ENCODE data around the gene ATP6V0E2. TPM values are rescaled to one million over a fixed set of nuclear protein-coding genes. Genes with fewer than 3 reads are reported as not detected.

The ATP6V0E2 gene
- total RNA-seq, 1 donor from 2014 or later, result 17.9 TPM

DNA sequence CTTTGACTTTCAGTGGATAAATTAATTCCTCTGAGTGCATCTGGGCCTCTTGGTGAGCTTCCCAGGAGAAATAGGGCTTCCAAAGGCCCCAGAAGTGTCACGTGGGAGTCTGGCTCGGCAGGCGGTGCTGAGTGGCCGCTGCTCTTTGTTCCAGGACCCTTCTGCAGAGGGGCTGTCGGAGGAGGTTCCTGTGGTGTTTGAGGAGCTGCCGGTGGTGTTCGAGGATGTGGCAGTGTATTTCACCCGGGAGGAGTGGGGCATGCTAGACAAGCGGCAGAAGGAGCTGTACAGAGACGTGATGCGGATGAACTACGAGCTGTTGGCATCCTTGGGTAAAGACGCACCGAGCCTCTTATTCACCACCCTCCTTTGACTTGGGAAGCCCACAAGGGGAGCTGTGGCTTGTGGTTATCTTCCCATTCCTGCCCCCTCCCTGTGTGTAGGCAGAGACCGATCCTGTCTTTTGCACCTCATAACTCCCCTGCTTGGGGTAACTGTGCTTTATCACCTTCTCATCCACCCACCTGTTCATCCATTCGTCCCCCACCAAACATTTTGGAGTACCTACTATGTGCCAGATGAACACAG is 23.7 kb upstream of the ATP6V0E2 start:
- DNase-seq (no peak), ATAC-seq (no peak)
- H3K9me3 ChIP-seq, result no peaks in the 10 kb centered on the region
- TF ChIP-seq, protein P1, sequence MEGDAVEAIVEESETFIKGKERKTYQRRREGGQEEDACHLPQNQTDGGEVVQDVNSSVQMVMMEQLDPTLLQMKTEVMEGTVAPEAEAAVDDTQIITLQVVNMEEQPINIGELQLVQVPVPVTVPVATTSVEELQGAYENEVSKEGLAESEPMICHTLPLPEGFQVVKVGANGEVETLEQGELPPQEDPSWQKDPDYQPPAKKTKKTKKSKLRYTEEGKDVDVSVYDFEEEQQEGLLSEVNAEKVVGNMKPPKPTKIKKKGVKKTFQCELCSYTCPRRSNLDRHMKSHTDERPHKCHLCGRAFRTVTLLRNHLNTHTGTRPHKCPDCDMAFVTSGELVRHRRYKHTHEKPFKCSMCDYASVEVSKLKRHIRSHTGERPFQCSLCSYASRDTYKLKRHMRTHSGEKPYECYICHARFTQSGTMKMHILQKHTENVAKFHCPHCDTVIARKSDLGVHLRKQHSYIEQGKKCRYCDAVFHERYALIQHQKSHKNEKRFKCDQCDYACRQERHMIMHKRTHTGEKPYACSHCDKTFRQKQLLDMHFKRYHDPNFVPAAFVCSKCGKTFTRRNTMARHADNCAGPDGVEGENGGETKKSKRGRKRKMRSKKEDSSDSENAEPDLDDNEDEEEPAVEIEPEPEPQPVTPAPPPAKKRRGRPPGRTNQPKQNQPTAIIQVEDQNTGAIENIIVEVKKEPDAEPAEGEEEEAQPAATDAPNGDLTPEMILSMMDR (IDR thresholded peaks at IDR 0.05), result no peak
- H3K27me3 ChIP-seq (ENCODE audit: low read depth), result no peaks in the 10 kb centered on the region
- H3K4me1 ChIP-seq, result peaks cover 4% of the 10 kb centered on the region
- H3K4me3 ChIP-seq, result no peak overlapping the region
- H3K36me3 ChIP-seq, result peaks cover 46% of the 10 kb centered on the region
- no peak overlapping the region for H3K27ac ChIP-seq
- intact Hi-C loops (cut with DNase I), result no loop called here

DNA sequence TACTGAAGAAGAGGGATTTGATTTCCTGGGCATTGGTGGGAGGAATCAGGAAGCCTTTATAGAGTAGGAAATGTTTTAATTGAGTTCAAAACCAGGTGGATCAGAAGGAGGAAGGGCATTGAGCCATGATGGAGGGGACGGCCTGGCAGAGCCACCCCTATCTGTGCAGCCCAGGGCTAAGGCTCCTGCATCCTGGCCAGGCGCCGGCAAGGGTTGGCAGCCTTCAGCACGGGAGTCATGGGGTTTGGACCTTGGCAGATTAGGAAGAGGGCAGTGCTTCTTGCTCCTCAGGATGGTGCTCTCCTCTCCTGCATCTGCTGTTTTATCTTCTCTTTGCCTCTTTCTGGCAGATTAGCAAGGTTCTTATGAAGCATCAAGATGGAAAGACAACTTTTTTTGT is 23.1 kb upstream of the ATP6V0E2 start:
- ATAC-seq (no peak), DNase-seq (no peak)
- intact Hi-C loops (cut with DNase I), result no loop called here
- H3K36me3 ChIP-seq, result peaks cover 45% of the 10 kb centered on the region
- H3K4me1 ChIP-seq, result peaks cover 4% of the 10 kb centered on the region
- H3K9me3 ChIP-seq, result no peaks in the 10 kb centered on the region
- no peak overlapping the region for H3K4me3 ChIP-seq
- TF ChIP-seq, protein P1 (IDR thresholded peaks at IDR 0.05), result no peak
- H3K27me3 ChIP-seq (ENCODE audit: low read depth), result no peaks in the 10 kb centered on the region
- no peak overlapping the region for H3K27ac ChIP-seq

DNA sequence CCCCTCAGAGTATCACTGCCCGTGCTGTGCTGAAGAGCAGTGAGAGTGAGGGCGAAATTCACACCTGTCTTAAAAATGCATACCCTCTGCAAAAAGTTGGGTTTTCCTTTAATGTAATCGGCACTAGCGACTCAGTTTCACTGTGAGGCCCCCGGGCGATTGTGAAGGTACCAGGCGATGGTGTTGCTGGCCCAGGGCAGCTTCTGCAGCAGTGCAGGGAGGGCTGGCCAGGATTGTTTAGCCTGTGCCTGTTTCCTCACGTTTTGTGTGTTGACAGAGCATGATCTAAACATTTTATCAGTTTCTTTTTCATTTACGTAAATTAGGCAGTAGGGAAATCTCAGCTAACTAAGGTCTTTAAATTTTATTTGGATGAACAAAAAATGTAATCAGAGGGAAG is 22.3 kb upstream of the ATP6V0E2 start:
- TF ChIP-seq, protein P1 (IDR thresholded peaks at IDR 0.05), result no peak
- H3K4me3 ChIP-seq, result no peak overlapping the region
- peaks cover 4% of the 10 kb centered on the region for H3K4me1 ChIP-seq
- ATAC-seq, result no peak
- no peaks in the 10 kb centered on the region for H3K27me3 ChIP-seq (ENCODE audit: low read depth)
- peaks cover 40% of the 10 kb centered on the region for H3K36me3 ChIP-seq
- no peaks in the 10 kb centered on the region for H3K9me3 ChIP-seq
- intact Hi-C loops (cut with DNase I), result no loop called here
- H3K27ac ChIP-seq, result no peak overlapping the region
- no peak for DNase-seq

DNA sequence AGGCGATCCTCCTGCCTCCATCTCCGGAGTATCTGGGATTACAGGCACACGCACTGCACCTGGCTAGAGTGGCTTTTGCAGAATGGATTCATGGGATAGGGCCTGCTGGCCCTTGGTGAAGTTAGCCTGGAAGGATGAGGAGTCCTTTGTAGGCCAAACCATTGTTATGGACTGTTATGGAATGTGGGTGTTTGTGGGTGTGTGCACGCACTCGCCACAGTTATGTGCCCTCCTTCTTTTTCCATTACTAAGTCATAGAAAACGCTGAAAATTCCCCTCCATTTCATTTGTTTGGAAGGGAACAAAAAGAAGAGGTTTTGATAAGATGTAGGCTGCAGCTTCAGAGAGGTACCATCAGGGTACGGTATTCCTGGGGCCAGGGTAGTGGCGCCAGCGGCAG is 20.6 kb upstream of the ATP6V0E2 start:
- H3K27me3 ChIP-seq (ENCODE audit: low read depth), result no peaks in the 10 kb centered on the region
- H3K4me3 ChIP-seq, result no peak overlapping the region
- H3K4me1 ChIP-seq, result peaks cover 4% of the 10 kb centered on the region
- TF ChIP-seq, protein P1 (IDR thresholded peaks at IDR 0.05), result no peak
- DNase-seq (no peak), ATAC-seq (no peak)
- intact Hi-C loops (cut with DNase I), result no loop called here
- peaks cover 29% of the 10 kb centered on the region for H3K36me3 ChIP-seq
- H3K9me3 ChIP-seq, result no peaks in the 10 kb centered on the region
- no peak overlapping the region for H3K27ac ChIP-seq

DNA sequence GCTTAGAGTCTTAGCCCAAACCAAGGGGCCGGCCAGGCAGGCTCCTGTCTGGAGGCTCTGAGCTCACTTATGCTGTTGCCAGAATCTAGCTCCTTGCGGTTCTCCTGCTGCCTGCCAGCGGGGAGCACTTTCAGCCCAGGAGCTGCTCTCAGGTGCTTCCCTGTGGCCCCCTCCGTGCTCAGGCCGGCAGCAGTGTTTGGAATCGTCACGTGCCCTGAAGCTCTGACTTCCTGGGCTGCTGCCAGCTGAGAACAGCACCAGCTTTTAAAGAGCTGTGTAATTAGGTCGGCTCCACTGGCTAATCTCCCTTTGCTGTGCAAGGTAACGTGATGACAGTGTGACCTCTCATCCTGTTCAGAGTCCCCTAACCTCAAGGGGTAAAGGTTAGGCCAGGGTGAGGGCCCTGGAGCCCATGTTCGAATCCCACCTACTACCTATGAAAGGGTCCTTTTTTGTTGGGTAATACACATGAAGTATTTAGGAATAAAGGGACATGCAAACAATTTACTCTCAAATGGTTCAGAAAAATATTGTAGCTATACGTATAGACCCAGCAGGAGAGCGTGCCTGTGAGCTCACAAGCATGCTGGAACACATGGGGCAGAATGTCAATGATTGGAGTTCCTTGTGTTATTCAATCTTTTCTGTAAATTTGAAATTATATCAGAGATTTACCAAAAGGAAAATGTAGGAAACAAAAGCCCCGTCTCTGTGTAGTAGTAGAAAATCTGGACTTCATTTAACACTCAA is 19.0 kb upstream of the ATP6V0E2 start:
- DNase-seq, result peak; percentile 82
- H3K4me1 ChIP-seq, result peaks cover 4% of the 10 kb centered on the region
- no peaks in the 10 kb centered on the region for H3K9me3 ChIP-seq
- no peaks in the 10 kb centered on the region for H3K27me3 ChIP-seq (ENCODE audit: low read depth)
- ATAC-seq, result peak; percentile 82 to 91
- intact Hi-C loops (cut with DNase I), result no loop called here
- H3K27ac ChIP-seq, result no peak overlapping the region
- TF ChIP-seq, protein P1 (IDR thresholded peaks at IDR 0.05), result no peak
- H3K4me3 ChIP-seq, result no peak overlapping the region
- peaks cover 19% of the 10 kb centered on the region for H3K36me3 ChIP-seq

Data from lower lobe of right lung (tissue), 2 donors.